Choroid plexus epithelial cell (primary cell): ENCODE results near the gene LRP1-AS.

Experiments
- DNase-seq: peaks from one replicate; pipeline ENCODE4 v3.0.0-alpha.2; 2010; ENCODE audit warnings: low read depth
- H3K4me3 ChIP-seq: 2 replicates; pipeline ENCODE4 v1.5.1; 2011; ENCODE audit warnings: low read depth, mild to moderate bottlenecking, control low read depth, low read length, moderate library complexity
- TF ChIP-seq, protein P1 (sequence below): conservative IDR thresholded peaks from 2 replicates; pipeline ENCODE4 v1.5.1; 2011; ENCODE audit warnings: low read depth, mild to moderate bottlenecking, control low read depth, inconsistent platforms, low read length, moderate library complexity

The LRP1-AS gene

DNA sequence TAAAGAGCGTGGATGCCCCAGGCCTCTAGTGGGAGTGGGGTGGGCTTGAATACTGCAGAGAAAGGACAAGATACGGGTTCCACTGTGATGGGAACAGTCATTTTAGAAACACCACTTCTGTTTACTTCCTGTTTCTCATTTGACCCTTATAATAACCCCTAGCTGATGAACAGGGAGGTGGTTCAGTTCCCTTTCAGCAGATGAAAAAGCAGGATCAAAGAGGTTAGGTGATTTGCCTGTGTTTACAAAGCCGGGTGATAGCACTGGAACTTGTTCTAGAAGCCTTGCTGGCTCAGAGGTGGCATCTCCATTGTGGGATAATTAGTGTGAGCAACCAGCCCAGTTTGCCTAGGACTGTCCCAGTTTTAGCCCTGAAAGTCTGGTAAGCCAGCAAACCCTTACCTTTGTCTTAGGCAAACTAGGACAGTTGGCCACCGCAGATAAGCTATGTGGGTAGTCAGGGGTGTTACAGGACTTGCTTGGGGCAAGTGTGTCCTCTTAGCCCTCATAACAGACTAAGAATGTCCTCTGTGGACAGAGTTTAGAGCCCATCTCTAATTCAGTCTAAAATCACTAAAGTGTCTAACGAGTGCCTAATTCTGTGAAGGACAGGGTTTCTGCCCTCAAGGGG is 7.5 kb upstream of the LRP1-AS start:
- TF ChIP-seq, protein P1, sequence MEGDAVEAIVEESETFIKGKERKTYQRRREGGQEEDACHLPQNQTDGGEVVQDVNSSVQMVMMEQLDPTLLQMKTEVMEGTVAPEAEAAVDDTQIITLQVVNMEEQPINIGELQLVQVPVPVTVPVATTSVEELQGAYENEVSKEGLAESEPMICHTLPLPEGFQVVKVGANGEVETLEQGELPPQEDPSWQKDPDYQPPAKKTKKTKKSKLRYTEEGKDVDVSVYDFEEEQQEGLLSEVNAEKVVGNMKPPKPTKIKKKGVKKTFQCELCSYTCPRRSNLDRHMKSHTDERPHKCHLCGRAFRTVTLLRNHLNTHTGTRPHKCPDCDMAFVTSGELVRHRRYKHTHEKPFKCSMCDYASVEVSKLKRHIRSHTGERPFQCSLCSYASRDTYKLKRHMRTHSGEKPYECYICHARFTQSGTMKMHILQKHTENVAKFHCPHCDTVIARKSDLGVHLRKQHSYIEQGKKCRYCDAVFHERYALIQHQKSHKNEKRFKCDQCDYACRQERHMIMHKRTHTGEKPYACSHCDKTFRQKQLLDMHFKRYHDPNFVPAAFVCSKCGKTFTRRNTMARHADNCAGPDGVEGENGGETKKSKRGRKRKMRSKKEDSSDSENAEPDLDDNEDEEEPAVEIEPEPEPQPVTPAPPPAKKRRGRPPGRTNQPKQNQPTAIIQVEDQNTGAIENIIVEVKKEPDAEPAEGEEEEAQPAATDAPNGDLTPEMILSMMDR = no peak
- DNase-seq = no peak
- H3K4me3 ChIP-seq = no peak overlapping the region

DNA sequence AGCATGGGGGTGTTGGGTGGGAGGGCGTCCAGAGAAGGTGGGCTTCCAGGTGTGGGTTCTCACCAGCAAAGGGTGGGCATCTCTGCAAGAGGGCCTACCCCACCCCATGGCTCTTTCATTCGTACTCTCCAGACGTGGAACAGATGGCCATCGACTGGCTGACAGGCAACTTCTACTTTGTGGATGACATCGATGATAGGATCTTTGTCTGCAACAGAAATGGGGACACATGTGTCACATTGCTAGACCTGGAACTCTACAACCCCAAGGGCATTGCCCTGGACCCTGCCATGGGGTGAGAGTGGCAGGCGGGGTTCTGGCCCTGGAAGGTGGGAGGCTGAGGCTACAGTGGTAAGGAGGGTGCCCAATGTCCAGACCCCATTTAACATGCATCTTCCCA is 6.7 kb upstream of the LRP1-AS start:
- DNase-seq = no peak
- TF ChIP-seq, protein P1 = no peak
- H3K4me3 ChIP-seq = no peak overlapping the region

DNA sequence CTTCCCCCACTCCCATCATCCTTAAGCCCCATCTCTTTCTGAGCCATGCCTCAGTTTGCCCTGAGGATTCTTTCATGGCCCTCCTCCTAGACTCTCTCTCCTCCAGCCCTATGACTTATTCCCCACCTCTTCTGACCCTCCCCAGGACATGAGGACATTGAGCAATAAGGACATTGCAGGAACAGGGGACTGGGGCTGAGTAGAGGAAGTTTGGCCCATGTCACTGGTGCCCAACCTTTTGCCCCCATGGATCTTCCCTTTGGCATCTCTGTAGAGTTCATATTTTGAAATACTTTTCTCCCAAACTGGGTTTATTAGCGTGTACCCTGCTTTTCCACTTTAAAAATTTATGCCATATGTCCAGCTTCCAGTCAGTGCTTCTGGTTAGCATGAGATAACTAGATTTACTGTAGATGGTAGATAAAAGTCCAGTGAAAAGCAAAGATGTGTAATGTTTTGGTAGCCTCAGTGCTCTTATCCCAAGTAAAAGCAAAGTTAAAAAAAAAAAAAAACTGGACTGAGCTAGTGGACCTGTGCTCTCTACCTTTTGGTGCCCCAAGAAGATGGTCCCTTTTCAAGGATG is 6.1 kb upstream of the LRP1-AS start:
- H3K4me3 ChIP-seq = no peak overlapping the region
- TF ChIP-seq, protein P1 = no peak
- DNase-seq = no peak

DNA sequence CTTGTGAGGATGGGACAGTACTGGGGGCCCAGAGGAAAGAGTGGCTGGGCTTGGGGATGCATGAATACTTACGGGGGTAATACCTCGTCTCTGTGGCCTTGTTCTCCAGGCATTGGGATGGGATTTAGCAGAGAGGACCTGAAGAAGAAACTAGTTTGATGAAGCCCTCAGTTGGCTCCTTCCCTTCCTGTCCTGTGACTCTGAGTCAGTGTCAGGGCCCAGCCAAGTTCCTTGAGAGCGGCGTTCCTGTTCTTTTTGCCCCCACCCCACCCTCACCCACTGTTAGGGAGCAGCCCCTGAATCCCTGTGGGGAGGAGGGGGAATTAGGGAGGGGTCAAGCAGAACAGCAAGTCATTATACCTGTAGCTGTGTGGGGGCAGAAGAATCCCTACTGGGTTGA is 5.2 kb upstream of the LRP1-AS start:
- DNase-seq = peak; percentile 75
- TF ChIP-seq, protein P1 = no peak
- no peak overlapping the region for H3K4me3 ChIP-seq

DNA sequence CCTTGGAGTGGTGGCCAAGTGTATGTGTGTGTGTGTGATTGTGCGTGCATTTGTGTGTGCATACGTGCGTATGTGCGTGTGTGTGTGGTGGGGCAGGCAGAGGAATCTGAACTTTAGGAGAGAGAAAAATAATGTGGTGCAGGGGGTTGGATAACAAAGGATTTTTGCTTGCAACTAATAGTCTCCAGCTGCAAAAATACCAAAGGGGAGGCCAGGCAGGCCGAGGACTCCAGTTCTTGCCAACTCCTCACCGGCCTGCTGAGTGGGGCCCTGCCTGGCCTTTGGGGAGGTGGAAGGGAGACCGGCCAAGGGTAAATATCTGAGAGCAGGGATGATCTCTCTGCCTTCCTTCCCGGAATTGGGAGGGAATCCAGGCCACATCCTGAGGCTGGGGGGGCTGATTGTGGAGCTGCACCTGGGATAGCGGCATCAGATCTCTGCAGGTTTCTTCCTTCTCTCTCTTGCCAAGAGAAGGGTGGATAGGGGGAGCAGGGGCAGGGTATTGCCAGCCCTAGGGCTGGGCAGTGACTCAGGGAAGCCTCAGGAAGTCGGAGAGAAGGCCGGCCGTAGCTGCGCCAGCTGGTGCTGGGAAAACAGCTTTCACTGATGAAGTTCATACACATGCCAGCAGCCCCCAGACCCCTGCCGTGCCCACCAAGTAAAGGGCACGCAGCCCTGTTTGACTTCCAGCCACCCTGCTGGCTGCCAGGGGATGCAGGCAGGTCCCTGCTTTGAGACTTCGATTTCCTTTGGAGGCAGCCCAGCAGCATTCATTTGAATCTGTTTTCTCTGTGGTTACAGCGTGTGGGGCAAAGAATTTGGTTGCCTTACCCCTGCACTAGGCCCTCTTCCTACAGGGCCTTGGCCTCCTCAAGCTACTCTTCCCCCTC is 4.6 kb upstream of the LRP1-AS start:
- no peak overlapping the region for H3K4me3 ChIP-seq
- TF ChIP-seq, protein P1 = no peak
- peak; percentile 74 for DNase-seq

DNA sequence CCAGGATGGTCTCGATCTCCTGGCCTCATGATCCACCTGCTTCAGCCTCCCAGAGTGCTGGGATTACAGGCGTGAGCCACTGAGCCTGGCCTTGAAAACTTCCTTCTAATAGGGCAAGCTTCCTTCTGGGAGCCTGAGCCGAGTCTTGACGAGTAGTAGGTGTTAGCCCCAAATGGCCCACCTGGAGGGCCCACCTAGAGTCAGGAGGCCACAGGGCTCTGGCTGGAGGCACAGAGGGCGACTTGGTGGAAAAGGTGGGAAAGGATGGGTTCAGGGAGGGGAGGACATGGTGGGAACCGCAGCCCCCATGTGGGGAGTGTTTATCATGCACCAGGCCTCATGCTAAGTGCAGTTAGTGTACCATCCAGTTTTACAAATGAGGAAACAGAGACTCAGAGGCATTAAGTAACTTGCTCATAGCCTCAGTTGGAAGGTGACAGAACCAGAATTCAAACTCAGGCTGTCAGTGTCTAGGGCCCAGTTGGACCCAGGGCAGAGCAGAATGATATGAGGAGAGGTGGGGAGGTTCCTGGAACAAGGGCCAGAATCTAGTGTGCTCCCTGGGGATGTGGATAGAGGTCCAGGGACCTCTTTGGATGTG is 3.1 kb upstream of the LRP1-AS start:
- DNase-seq = no peak
- no peak overlapping the region for H3K4me3 ChIP-seq
- TF ChIP-seq, protein P1 = no peak
